PFSK-1 (cell line): Measurements from ENCODE around the gene DDX6.

Experiments
- FOXP2 ChIP-seq: optimal IDR thresholded peaks from 2 replicates; pipeline ENCODE3; 2011; ENCODE audit warnings: borderline replicate concordance, control low read depth, inconsistent platforms; ENCODE audit not compliant: insufficient read depth; ENCODE audit errors: extremely low read length, extremely low read depth
- POLR2AphosphoS5 ChIP-seq: IDR thresholded peaks from 2 replicates; pipeline ENCODE4 v1.6.1; 2012; ENCODE audit warnings: low read depth, mild to moderate bottlenecking, control low read depth, low read length, moderate library complexity
- REST ChIP-seq, 2 experiments: IDR thresholded peaks; 2 replicates each; pipeline versions ENCODE4 v1.6.1 to v1.8.0; 2011 to 2012; ENCODE audit warnings: low read depth in 2 of 2, low read length in 2 of 2, control low read depth in 1 of 2, inconsistent platforms in 1 of 2, mild to moderate bottlenecking in 1 of 2, moderate library complexity in 1 of 2; ENCODE audit not compliant: insufficient read depth in 1 of 2
- SIN3A ChIP-seq: IDR thresholded peaks from 2 replicates; pipeline ENCODE4 v1.6.1; 2012; ENCODE audit warnings: mild to moderate bottlenecking, low read length, moderate library complexity, borderline replicate concordance; ENCODE audit not compliant: insufficient read depth
- TAF1 ChIP-seq: IDR thresholded peaks from 2 replicates; pipeline ENCODE4 v1.6.1; 2012; ENCODE audit warnings: low read length, control low read depth, borderline replicate concordance; ENCODE audit not compliant: insufficient read depth

DDX6 gene

GRCh38 chr11:118799372-118799771 is 8.4 kb upstream of the DDX6 start:
- TF ChIP-seq TAF1, result no peak
- TF ChIP-seq FOXP2, result no peak
- TF ChIP-seq POLR2AphosphoS5, result no peak
- no peak for TF ChIP-seq REST (IDR thresholded peaks at IDR 0.05; ENCODE audit: insufficient read depth in 1 of 2, low read depth in 2 of 2, low read length in 2 of 2)
- TF ChIP-seq SIN3A, result no peak

GRCh38 chr11:118797510-118797909 is 6.5 kb upstream of the DDX6 start:
- TF ChIP-seq POLR2AphosphoS5 (no peak), TAF1 (no peak), REST (IDR thresholded peaks at IDR 0.05; ENCODE audit: insufficient read depth in 1 of 2, low read depth in 2 of 2, low read length in 2 of 2) (no peak), FOXP2 (no peak), SIN3A (no peak)

DNA sequence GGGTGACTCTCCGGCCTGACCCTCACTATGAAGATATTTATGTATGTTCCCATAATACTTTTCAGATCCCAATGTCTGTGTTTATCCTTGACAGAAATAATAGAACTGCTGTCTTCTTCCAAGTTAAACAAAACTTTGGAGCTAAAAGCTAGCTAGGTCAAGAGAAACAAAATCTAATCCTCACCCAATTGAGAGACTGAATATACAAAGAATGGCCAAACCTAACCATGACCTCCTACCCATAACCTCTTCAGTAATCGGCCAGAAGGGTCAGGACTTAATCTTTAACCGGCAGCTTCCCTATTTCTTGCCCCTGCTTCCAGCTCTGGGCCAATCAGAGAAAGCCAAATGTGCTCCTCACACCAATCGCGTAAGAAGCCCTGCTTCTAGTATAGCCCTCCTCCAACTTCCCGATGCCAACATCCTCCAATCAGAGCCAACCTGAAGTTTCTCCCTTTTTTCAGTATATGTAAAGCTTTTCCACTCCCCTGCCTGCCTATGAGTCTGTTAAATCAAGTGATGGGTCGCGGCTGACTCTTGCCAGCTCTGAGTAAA is 1.7 kb upstream of the DDX6 start:
- TF ChIP-seq POLR2AphosphoS5 (peak; percentile 39; the same call in 1 of the 2 replicates), TAF1 (no peak)

- TF ChIP-seq REST (IDR thresholded peaks at IDR 0.05; ENCODE audit: insufficient read depth in 1 of 2, low read depth in 2 of 2, low read length in 2 of 2) (no peak), POLR2AphosphoS5 (no peak), SIN3A (no peak)
These were observed 1.1 kb upstream of the DDX6 start for GRCh38 chr11:118791961-118792569.

GRCh38 chr11:118790357-118791110 is 430 bp downstream of the DDX6 start:
- TF ChIP-seq REST (IDR thresholded peaks at IDR 0.05; ENCODE audit: insufficient read depth in 1 of 2, low read depth in 2 of 2, low read length in 2 of 2), result no peak
- TF ChIP-seq FOXP2, result no peak
- TF ChIP-seq SIN3A, result peak; percentile 78; the same call in 1 of the 2 replicates
- no peak; the same call in 1 of the 2 replicates for TF ChIP-seq TAF1
- TF ChIP-seq POLR2AphosphoS5, result no peak
